Measurements from ENCODE around the gene CR1. TPM values are rescaled to one million over a fixed set of nuclear protein-coding genes. Genes with fewer than 3 reads are reported as not detected.
"Not testable (repeated sequence)": the region's sequence is repeated elsewhere in the genome, so short reads cannot be mapped to it uniquely, and the experiment has no call there.

Gene CR1
- total RNA-seq, 1 donor from 2014 or later, result 0.09 TPM

DNA sequence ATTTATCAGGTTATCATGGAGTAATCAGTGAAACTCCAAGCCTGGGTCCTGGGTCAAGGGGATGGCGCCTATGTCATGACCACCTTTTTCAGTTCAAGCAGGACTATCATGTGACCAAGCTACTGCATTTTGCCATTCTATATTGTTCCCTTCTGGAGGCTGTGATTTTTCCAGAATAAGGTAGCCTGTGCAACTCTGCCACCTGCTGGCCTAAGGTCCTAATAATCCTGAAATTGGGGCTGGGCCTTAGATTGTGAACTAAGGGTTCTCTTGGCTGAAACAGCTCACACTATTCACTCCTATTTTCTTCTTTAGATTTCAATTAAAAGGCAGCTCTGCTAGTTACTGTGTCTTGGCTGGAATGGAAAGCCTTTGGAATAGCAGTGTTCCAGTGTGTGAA lies 32.4 kb downstream of the CR1 start:
- H3K4me1 ChIP-seq (ENCODE audit: insufficient read depth, low read length); H3K4me2 ChIP-seq (ENCODE audit: low read length); H2AFZ ChIP-seq (ENCODE audit: low read depth, low read length); H3K27ac Mint-ChIP-seq (ENCODE audit: unreplicated experiment); FAIRE-seq; H3K9me3 ChIP-seq (ENCODE audit: insufficient read depth, low read depth, low read length); H3K9ac ChIP-seq (ENCODE audit: low read length); H4K20me1 ChIP-seq (ENCODE audit: insufficient read depth, low read length); H3K36me3 Mint-ChIP-seq (ENCODE audit: low read depth, unreplicated experiment); H3K36me3 ChIP-seq (ENCODE audit: insufficient read depth, low read length); H3K4me1 Mint-ChIP-seq (ENCODE audit: low read depth, unreplicated experiment); H3K4me3 Mint-ChIP-seq (ENCODE audit: unreplicated experiment); H3K27ac ChIP-seq (ENCODE audit: low read depth, low read length); DNase-seq (ENCODE audit: low read depth); H3K27me3 ChIP-seq (ENCODE audit: insufficient read depth, low read length); H3K4me3 ChIP-seq (ENCODE audit: insufficient read depth, low read depth, low read length); H3K27me3 Mint-ChIP-seq (ENCODE audit: low read depth, unreplicated experiment); H3K9me3 Mint-ChIP-seq (ENCODE audit: unreplicated experiment); H3K79me2 ChIP-seq (ENCODE audit: insufficient read depth, low read length): not testable (repeated sequence)

DNA sequence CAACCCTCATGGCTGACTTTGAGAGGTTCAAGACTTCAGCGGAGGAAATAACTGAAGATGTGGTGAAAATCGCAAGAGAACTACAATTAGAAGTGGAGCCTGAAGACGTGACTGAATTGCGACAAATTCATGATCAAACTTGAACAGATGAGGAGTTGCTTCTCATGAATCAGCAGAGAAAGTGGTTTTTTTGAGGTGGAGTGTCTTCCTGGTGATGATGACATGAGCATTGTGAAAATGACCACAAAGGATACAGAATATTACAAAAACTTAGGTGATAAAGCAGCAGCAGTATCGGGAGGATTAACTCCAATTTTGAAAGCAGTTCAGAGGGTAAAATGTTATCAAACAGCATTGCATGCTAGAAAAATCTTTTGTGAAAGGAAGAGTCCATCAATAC lies 40.3 kb downstream of the CR1 start:
- H3K9me3 Mint-ChIP-seq (ENCODE audit: unreplicated experiment); FAIRE-seq; H3K27ac Mint-ChIP-seq (ENCODE audit: unreplicated experiment); H3K4me3 ChIP-seq (ENCODE audit: insufficient read depth, low read depth, low read length); H3K4me1 ChIP-seq (ENCODE audit: insufficient read depth, low read length); H3K4me1 Mint-ChIP-seq (ENCODE audit: low read depth, unreplicated experiment); H3K4me2 ChIP-seq (ENCODE audit: low read length); H2AFZ ChIP-seq (ENCODE audit: low read depth, low read length); H3K79me2 ChIP-seq (ENCODE audit: insufficient read depth, low read length); H3K27me3 ChIP-seq (ENCODE audit: insufficient read depth, low read length); H3K9me3 ChIP-seq (ENCODE audit: insufficient read depth, low read depth, low read length); H3K9ac ChIP-seq (ENCODE audit: low read length); H3K4me3 Mint-ChIP-seq (ENCODE audit: unreplicated experiment); H3K36me3 ChIP-seq (ENCODE audit: insufficient read depth, low read length); H3K27ac ChIP-seq (ENCODE audit: low read depth, low read length); H3K36me3 Mint-ChIP-seq (ENCODE audit: low read depth, unreplicated experiment); DNase-seq (ENCODE audit: low read depth); H4K20me1 ChIP-seq (ENCODE audit: insufficient read depth, low read length); H3K27me3 Mint-ChIP-seq (ENCODE audit: low read depth, unreplicated experiment): not testable (repeated sequence)

DNA sequence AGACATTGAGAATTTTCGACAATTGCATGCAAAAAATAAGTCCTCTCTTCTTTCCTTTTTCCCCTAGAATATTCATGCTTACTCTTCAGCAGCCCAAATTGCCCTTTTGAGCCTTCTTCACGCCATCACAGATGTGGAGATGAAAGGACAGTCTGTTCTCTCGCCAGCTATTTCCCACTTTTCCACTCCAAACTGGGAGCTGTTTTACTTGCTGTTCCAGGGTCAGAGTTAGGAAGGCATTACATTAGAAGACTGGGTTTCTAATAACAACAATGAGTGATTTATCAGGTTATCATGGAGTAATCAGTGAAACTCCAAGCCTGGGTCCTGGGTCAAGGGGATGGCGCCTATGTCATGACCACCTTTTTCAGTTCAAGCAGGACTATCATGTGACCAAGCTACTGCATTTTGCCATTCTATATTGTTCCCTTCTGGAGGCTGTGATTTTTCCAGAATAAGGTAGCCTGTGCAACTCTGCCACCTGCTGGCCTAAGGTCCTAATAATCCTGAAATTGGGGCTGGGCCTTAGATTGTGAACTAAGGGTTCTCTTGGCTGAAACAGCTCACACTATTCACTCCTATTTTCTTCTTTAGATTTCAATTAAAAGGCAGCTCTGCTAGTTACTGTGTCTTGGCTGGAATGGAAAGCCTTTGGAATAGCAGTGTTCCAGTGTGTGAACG lies 50.9 kb downstream of the CR1 start:
- H3K4me3 Mint-ChIP-seq (ENCODE audit: unreplicated experiment); H3K27me3 ChIP-seq (ENCODE audit: insufficient read depth, low read length): not testable (repeated sequence)

DNA sequence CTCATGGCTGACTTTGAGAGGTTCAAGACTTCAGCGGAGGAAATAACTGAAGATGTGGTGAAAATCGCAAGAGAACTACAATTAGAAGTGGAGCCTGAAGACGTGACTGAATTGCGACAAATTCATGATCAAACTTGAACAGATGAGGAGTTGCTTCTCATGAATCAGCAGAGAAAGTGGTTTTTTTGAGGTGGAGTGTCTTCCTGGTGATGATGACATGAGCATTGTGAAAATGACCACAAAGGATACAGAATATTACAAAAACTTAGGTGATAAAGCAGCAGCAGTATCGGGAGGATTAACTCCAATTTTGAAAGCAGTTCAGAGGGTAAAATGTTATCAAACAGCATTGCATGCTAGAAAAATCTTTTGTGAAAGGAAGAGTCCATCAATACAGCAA lies 58.9 kb downstream of the CR1 start:
- not testable (repeated sequence) for DNase-seq (ENCODE audit: low read depth); H2AFZ ChIP-seq (ENCODE audit: low read depth, low read length); H3K27ac Mint-ChIP-seq (ENCODE audit: unreplicated experiment); H3K9me3 Mint-ChIP-seq (ENCODE audit: unreplicated experiment); H3K4me1 Mint-ChIP-seq (ENCODE audit: low read depth, unreplicated experiment); H3K79me2 ChIP-seq (ENCODE audit: insufficient read depth, low read length); H3K27me3 ChIP-seq (ENCODE audit: insufficient read depth, low read length); H3K4me2 ChIP-seq (ENCODE audit: low read length); H4K20me1 ChIP-seq (ENCODE audit: insufficient read depth, low read length); H3K27me3 Mint-ChIP-seq (ENCODE audit: low read depth, unreplicated experiment); H3K27ac ChIP-seq (ENCODE audit: low read depth, low read length); H3K4me1 ChIP-seq (ENCODE audit: insufficient read depth, low read length); H3K36me3 ChIP-seq (ENCODE audit: insufficient read depth, low read length); H3K9ac ChIP-seq (ENCODE audit: low read length); H3K9me3 ChIP-seq (ENCODE audit: insufficient read depth, low read depth, low read length); H3K4me3 ChIP-seq (ENCODE audit: insufficient read depth, low read depth, low read length); FAIRE-seq; H3K36me3 Mint-ChIP-seq (ENCODE audit: low read depth, unreplicated experiment); H3K4me3 Mint-ChIP-seq (ENCODE audit: unreplicated experiment)

More for the DNA sequence above, 50.9 kb downstream of the CR1 start:
- not testable (repeated sequence) for H3K36me3 ChIP-seq (ENCODE audit: insufficient read depth, low read length); H3K9me3 ChIP-seq (ENCODE audit: insufficient read depth, low read depth, low read length); DNase-seq (ENCODE audit: low read depth); H3K27me3 Mint-ChIP-seq (ENCODE audit: low read depth, unreplicated experiment); H3K79me2 ChIP-seq (ENCODE audit: insufficient read depth, low read length); H3K36me3 Mint-ChIP-seq (ENCODE audit: low read depth, unreplicated experiment); H3K9me3 Mint-ChIP-seq (ENCODE audit: unreplicated experiment); H3K27ac Mint-ChIP-seq (ENCODE audit: unreplicated experiment); H3K9ac ChIP-seq (ENCODE audit: low read length); H3K4me1 ChIP-seq (ENCODE audit: insufficient read depth, low read length); H4K20me1 ChIP-seq (ENCODE audit: insufficient read depth, low read length); H3K4me3 ChIP-seq (ENCODE audit: insufficient read depth, low read depth, low read length); H3K4me1 Mint-ChIP-seq (ENCODE audit: low read depth, unreplicated experiment); H3K4me2 ChIP-seq (ENCODE audit: low read length); FAIRE-seq; H2AFZ ChIP-seq (ENCODE audit: low read depth, low read length); H3K27ac ChIP-seq (ENCODE audit: low read depth, low read length)
